Right lobe of liver (tissue), 4 donors: ENCODE measurements around the gene CAMSAP2.

Experiments
- CTCF ChIP-seq, 4 donors: fragments of 200-600 bp in 3 of 4; fragments of 450-650 bp in 1 of 4; IDR thresholded peaks; one replicate each; pipeline versions ENCODE4 v1.5.1 to v1.8.0; 2016 to 2022; ENCODE audit warnings: antibody characterized with exemption in 4 of 4, mild to moderate bottlenecking in 2 of 4
- POLR2A ChIP-seq: fragments of 450-650 bp; IDR thresholded peaks from one replicate; pipeline ENCODE4 v1.6.1; 2017; ENCODE audit warnings: antibody characterized with exemption, mild to moderate bottlenecking
- donor health status: DM: no; HTN: no; CAD: no.
- donor health status: DM: no; HTN: no; CAD: no.
- donor health status: DM: no; HTN: yes; CAD: no.

- TF ChIP-seq CTCF (IDR thresholded peaks at IDR 0.05) (no peak), POLR2A (no peak)
Observed at GRCh38 chr1:200892958-200893357, 154.3 kb downstream of the CAMSAP2 start.
